Stimulated activated naive CD8-positive, alpha-beta T cell treated with anti-CD3 and anti-CD28 coated beads, Interleukin-15, Interleukin-2, amounts not matched to agents 100 ng/mL and 50 ng/mL, for 24 hours (primary cell): Measurements from ENCODE around the gene ATP8A2.

ENCODE experiments used
- H3K27ac Mint-ChIP-seq: one replicate; pipeline ENCODE4 v1.8.0; 2021; ENCODE audit warnings: mild to moderate bottlenecking, mixed read lengths
- H3K27me3 Mint-ChIP-seq: one replicate; pipeline ENCODE4 v1.8.0; 2021; ENCODE audit warnings: mixed read lengths
- H3K36me3 Mint-ChIP-seq: one replicate; pipeline ENCODE4 v1.8.0; 2021; ENCODE audit warnings: low read depth, mixed read lengths
- H3K4me1 Mint-ChIP-seq: one replicate; pipeline ENCODE4 v1.8.0; 2021; ENCODE audit warnings: low read depth, mixed read lengths
- H3K4me3 Mint-ChIP-seq: one replicate; pipeline ENCODE4 v1.8.0; 2021; ENCODE audit warnings: mild to moderate bottlenecking, mixed read lengths
- H3K9me3 Mint-ChIP-seq: one replicate; pipeline ENCODE4 v1.8.0; 2021; ENCODE audit warnings: mixed read lengths

ATP8A2 gene

GRCh38 chr13:25699600-25699999, 327.8 kb downstream of the ATP8A2 start:
- Mint-ChIP-seq H3K4me3 (no peak overlapping the region), H3K27me3 (no peaks in the 10 kb centered on the region), H3K4me1 (no peaks in the 10 kb centered on the region), H3K36me3 (no peaks in the 10 kb centered on the region), H3K27ac (no peak overlapping the region), H3K9me3 (no peaks in the 10 kb centered on the region)

GRCh38 chr13:25701304-25701703, 329.5 kb downstream of the ATP8A2 start:
- Mint-ChIP-seq H3K27me3 (no peaks in the 10 kb centered on the region), H3K4me3 (no peak overlapping the region), H3K9me3 (no peaks in the 10 kb centered on the region), H3K27ac (no peak overlapping the region), H3K36me3 (no peaks in the 10 kb centered on the region), H3K4me1 (no peaks in the 10 kb centered on the region)

GRCh38 chr13:25702386-25702785, 330.6 kb downstream of the ATP8A2 start:
- Mint-ChIP-seq H3K27me3 (no peaks in the 10 kb centered on the region), H3K27ac (no peak overlapping the region), H3K9me3 (no peaks in the 10 kb centered on the region), H3K36me3 (no peaks in the 10 kb centered on the region), H3K4me3 (no peak overlapping the region), H3K4me1 (no peaks in the 10 kb centered on the region)

GRCh38 chr13:25707726-25708125, 336.0 kb downstream of the ATP8A2 start:
- peaks cover 3% of the 10 kb centered on the region for H3K27me3 Mint-ChIP-seq
- no peaks in the 10 kb centered on the region for H3K4me1 Mint-ChIP-seq

GRCh38 chr13:25708268-25708667, 336.5 kb downstream of the ATP8A2 start:
- H3K4me1 Mint-ChIP-seq = no peaks in the 10 kb centered on the region
- H3K9me3 Mint-ChIP-seq = no peaks in the 10 kb centered on the region
- peaks cover 3% of the 10 kb centered on the region for H3K27me3 Mint-ChIP-seq
- H3K27ac Mint-ChIP-seq = no peak overlapping the region
- H3K36me3 Mint-ChIP-seq = no peaks in the 10 kb centered on the region
- no peak overlapping the region for H3K4me3 Mint-ChIP-seq

More at GRCh38 chr13:25707726-25708125, 336.0 kb downstream of the ATP8A2 start:
- Mint-ChIP-seq H3K4me3 (no peak overlapping the region), H3K27ac (no peak overlapping the region), H3K36me3 (no peaks in the 10 kb centered on the region), H3K9me3 (no peaks in the 10 kb centered on the region)

GRCh38 chr13:25709088-25709487, 337.3 kb downstream of the ATP8A2 start:
- no peaks in the 10 kb centered on the region for H3K36me3 Mint-ChIP-seq
- H3K9me3 Mint-ChIP-seq = no peaks in the 10 kb centered on the region
- no peak overlapping the region for H3K27ac Mint-ChIP-seq
- H3K4me1 Mint-ChIP-seq = no peaks in the 10 kb centered on the region
- peaks cover 3% of the 10 kb centered on the region for H3K27me3 Mint-ChIP-seq
- H3K4me3 Mint-ChIP-seq = no peak overlapping the region

GRCh38 chr13:25715760-25716159, 344.0 kb downstream of the ATP8A2 start:
- Mint-ChIP-seq H3K27ac (no peak overlapping the region), H3K27me3 (peaks cover 10% of the 10 kb centered on the region), H3K36me3 (no peaks in the 10 kb centered on the region), H3K9me3 (peaks cover 8% of the 10 kb centered on the region), H3K4me1 (no peaks in the 10 kb centered on the region), H3K4me3 (no peak overlapping the region)

- H3K4me1 Mint-ChIP-seq = no peaks in the 10 kb centered on the region
- peaks cover 14% of the 10 kb centered on the region for H3K27me3 Mint-ChIP-seq
- H3K9me3 Mint-ChIP-seq = peaks cover 10% of the 10 kb centered on the region
- no peaks in the 10 kb centered on the region for H3K36me3 Mint-ChIP-seq
- no peak overlapping the region for H3K4me3 Mint-ChIP-seq
- H3K27ac Mint-ChIP-seq = no peak overlapping the region
Observed at GRCh38 chr13:25717666-25718197, 346.0 kb downstream of the ATP8A2 start.

GRCh38 chr13:25719666-25720065, 347.9 kb downstream of the ATP8A2 start:
- Mint-ChIP-seq H3K27me3 (peaks cover 14% of the 10 kb centered on the region), H3K27ac (no peak overlapping the region), H3K4me3 (no peak overlapping the region), H3K9me3 (peaks cover 10% of the 10 kb centered on the region), H3K36me3 (no peaks in the 10 kb centered on the region), H3K4me1 (no peaks in the 10 kb centered on the region)

- no peaks in the 10 kb centered on the region for H3K4me1 Mint-ChIP-seq
- H3K4me3 Mint-ChIP-seq = no peak overlapping the region
- peaks cover 5% of the 10 kb centered on the region for H3K27me3 Mint-ChIP-seq
- H3K9me3 Mint-ChIP-seq = peaks cover 2% of the 10 kb centered on the region
- no peak overlapping the region for H3K27ac Mint-ChIP-seq
- no peaks in the 10 kb centered on the region for H3K36me3 Mint-ChIP-seq
Observed at GRCh38 chr13:25722893-25723292, 351.1 kb downstream of the ATP8A2 start.

- Mint-ChIP-seq H3K36me3 (no peaks in the 10 kb centered on the region), H3K27ac (no peak overlapping the region), H3K4me3 (no peak overlapping the region), H3K9me3 (peaks cover 2% of the 10 kb centered on the region), H3K4me1 (no peaks in the 10 kb centered on the region), H3K27me3 (peaks cover 4% of the 10 kb centered on the region)
Observed at GRCh38 chr13:25725104-25725503, 353.3 kb downstream of the ATP8A2 start.

- Mint-ChIP-seq H3K27ac (no peak overlapping the region), H3K9me3 (no peaks in the 10 kb centered on the region)
Observed at GRCh38 chr13:25727250-25727649, 355.5 kb downstream of the ATP8A2 start.

GRCh38 chr13:25727810-25728209, 356.0 kb downstream of the ATP8A2 start:
- Mint-ChIP-seq H3K27ac (no peak overlapping the region), H3K4me3 (no peak overlapping the region), H3K27me3 (no peaks in the 10 kb centered on the region), H3K4me1 (no peaks in the 10 kb centered on the region), H3K36me3 (no peaks in the 10 kb centered on the region), H3K9me3 (no peaks in the 10 kb centered on the region)

More at GRCh38 chr13:25727250-25727649, 355.5 kb downstream of the ATP8A2 start:
- no peaks in the 10 kb centered on the region for H3K36me3 Mint-ChIP-seq
- no peaks in the 10 kb centered on the region for H3K4me1 Mint-ChIP-seq
- no peaks in the 10 kb centered on the region for H3K27me3 Mint-ChIP-seq
- no peak overlapping the region for H3K4me3 Mint-ChIP-seq

- no peaks in the 10 kb centered on the region for H3K9me3 Mint-ChIP-seq
- no peak overlapping the region for H3K4me3 Mint-ChIP-seq
- H3K4me1 Mint-ChIP-seq = no peaks in the 10 kb centered on the region
- no peak overlapping the region for H3K27ac Mint-ChIP-seq
- no peaks in the 10 kb centered on the region for H3K36me3 Mint-ChIP-seq
- H3K27me3 Mint-ChIP-seq = no peaks in the 10 kb centered on the region
Observed at GRCh38 chr13:25729201-25729600, 357.4 kb downstream of the ATP8A2 start.

- Mint-ChIP-seq H3K4me1 (no peaks in the 10 kb centered on the region), H3K36me3 (no peaks in the 10 kb centered on the region), H3K27ac (no peak overlapping the region), H3K9me3 (peaks cover 2% of the 10 kb centered on the region), H3K27me3 (no peaks in the 10 kb centered on the region), H3K4me3 (no peak overlapping the region)
Observed at GRCh38 chr13:25731037-25731436, 359.3 kb downstream of the ATP8A2 start.

GRCh38 chr13:25731536-25731935, 359.8 kb downstream of the ATP8A2 start:
- H3K4me1 Mint-ChIP-seq = no peaks in the 10 kb centered on the region
- peaks cover 3% of the 10 kb centered on the region for H3K9me3 Mint-ChIP-seq
- H3K36me3 Mint-ChIP-seq = no peaks in the 10 kb centered on the region
- H3K27ac Mint-ChIP-seq = no peak overlapping the region
- H3K4me3 Mint-ChIP-seq = no peak overlapping the region
- no peaks in the 10 kb centered on the region for H3K27me3 Mint-ChIP-seq
